ENCODE data around the gene OR2H1. TPM values are rescaled to one million over a fixed set of nuclear protein-coding genes. Genes with fewer than 3 reads are reported as not detected.

Gene OR2H1
- total and polyA plus RNA-seq, 4 experiments from 2014 or later = not detected

- DNase-seq = no peak
- H3K4me3 ChIP-seq (ENCODE audit: low read length in 2 of 2) = no peak overlapping the region
- no peaks in the 10 kb centered on the region for H3K36me3 Mint-ChIP-seq
- H3K27ac Mint-ChIP-seq = no peak overlapping the region
- H3K4me1 ChIP-seq (ENCODE audit: insufficient read depth, low read length) = no peaks in the 10 kb centered on the region
- H3K27me3 Mint-ChIP-seq = peaks cover 13 to 17% of the 10 kb centered on the region in 2 donors
- intact Hi-C loops (cut with micrococcal nuclease) = no loop called here
- H3K36me3 ChIP-seq (ENCODE audit: insufficient read depth, low read length) = no peaks in the 10 kb centered on the region
- no peaks in the 10 kb centered on the region for H3K9me3 ChIP-seq (ENCODE audit: control insufficient read depth in 1 of 2, low read length in 2 of 2)
- H3K27me3 ChIP-seq (ENCODE audit: insufficient read depth, low read length) = no peaks in the 10 kb centered on the region
- H3K4me1 Mint-ChIP-seq = no peaks in the 10 kb centered on the region
- H3K4me3 Mint-ChIP-seq = no peak overlapping the region
- H3K27ac ChIP-seq (ENCODE audit: low read depth, low read length) = no peak overlapping the region
- ChIA-PET CTCF (ENCODE audit: partially characterized antibody) (no interaction called here), POLR2A (ENCODE audit: partially characterized antibody) (no interaction called here)
- peaks cover 0 to 5% (median 2%) of the 10 kb centered on the region in 8 donors for H3K9me3 Mint-ChIP-seq
Observed at GRCh38 chr6:29483186-29483585, 26.2 kb downstream of the OR2H1 start.

GRCh38 chr6:29483735-29484134 is 26.8 kb downstream of the OR2H1 start:
- no peaks in the 10 kb centered on the region for H3K36me3 ChIP-seq (ENCODE audit: insufficient read depth, low read length)
- Mint-ChIP-seq H3K4me1 (no peaks in the 10 kb centered on the region), H3K4me3 (no peak overlapping the region), H3K27ac (no peak overlapping the region), H3K9me3 (peaks cover 0 to 5% (median 2%) of the 10 kb centered on the region in 8 donors), H3K27me3 (peaks cover 13 to 17% of the 10 kb centered on the region in 2 donors), H3K36me3 (no peaks in the 10 kb centered on the region)
- H3K4me1 ChIP-seq (ENCODE audit: insufficient read depth, low read length) = no peaks in the 10 kb centered on the region
- intact Hi-C loops (cut with micrococcal nuclease) = no loop called here
- no peak overlapping the region for H3K27ac ChIP-seq (ENCODE audit: low read depth, low read length)
- no peaks in the 10 kb centered on the region for H3K27me3 ChIP-seq (ENCODE audit: insufficient read depth, low read length)
- ChIA-PET POLR2A (ENCODE audit: partially characterized antibody) (no interaction called here), CTCF (ENCODE audit: partially characterized antibody) (no interaction called here)
- H3K9me3 ChIP-seq (ENCODE audit: control insufficient read depth in 1 of 2, low read length in 2 of 2) = no peaks in the 10 kb centered on the region
- DNase-seq = no peak
- H3K4me3 ChIP-seq (ENCODE audit: low read length in 2 of 2) = no peak overlapping the region

GRCh38 chr6:29486577-29486976 is 29.6 kb downstream of the OR2H1 start:
- DNase-seq = no peak
- Histone ChIP-seq H3K4me1 (ENCODE audit: insufficient read depth, low read length) (no peaks in the 10 kb centered on the region), H3K36me3 (ENCODE audit: insufficient read depth, low read length) (no peaks in the 10 kb centered on the region), H3K9me3 (ENCODE audit: control insufficient read depth in 1 of 2, low read length in 2 of 2) (no peaks in the 10 kb centered on the region), H3K4me3 (ENCODE audit: low read length in 2 of 2) (no peak overlapping the region), H3K27ac (ENCODE audit: low read depth, low read length) (no peak overlapping the region), H3K27me3 (ENCODE audit: insufficient read depth, low read length) (no peaks in the 10 kb centered on the region)
- peaks cover 0 to 5% (median 2%) of the 10 kb centered on the region in 8 donors for H3K9me3 Mint-ChIP-seq
- no peak overlapping the region for H3K27ac Mint-ChIP-seq
- H3K4me1 Mint-ChIP-seq = no peaks in the 10 kb centered on the region
- POLR2A ChIA-PET (ENCODE audit: partially characterized antibody) = no interaction called here
- peaks cover 12 to 20% of the 10 kb centered on the region in 2 donors for H3K27me3 Mint-ChIP-seq
- CTCF ChIA-PET (ENCODE audit: partially characterized antibody) = no interaction called here
- H3K36me3 Mint-ChIP-seq = no peaks in the 10 kb centered on the region
- H3K4me3 Mint-ChIP-seq = no peak overlapping the region
- intact Hi-C loops (cut with micrococcal nuclease) = no loop called here

GRCh38 chr6:29487131-29487530 is 30.2 kb downstream of the OR2H1 start:
- Histone ChIP-seq H3K36me3 (ENCODE audit: insufficient read depth, low read length) (no peaks in the 10 kb centered on the region), H3K9me3 (ENCODE audit: control insufficient read depth in 1 of 2, low read length in 2 of 2) (no peaks in the 10 kb centered on the region), H3K4me3 (ENCODE audit: low read length in 2 of 2) (no peak overlapping the region), H3K27ac (ENCODE audit: low read depth, low read length) (no peak overlapping the region), H3K4me1 (ENCODE audit: insufficient read depth, low read length) (no peaks in the 10 kb centered on the region), H3K27me3 (ENCODE audit: insufficient read depth, low read length) (no peaks in the 10 kb centered on the region)
- Mint-ChIP-seq H3K4me3 (no peak overlapping the region), H3K36me3 (no peaks in the 10 kb centered on the region), H3K27me3 (peaks cover 9 to 20% of the 10 kb centered on the region in 2 donors), H3K4me1 (no peaks in the 10 kb centered on the region), H3K9me3 (peaks cover 0 to 5% (median 0%) of the 10 kb centered on the region in 8 donors), H3K27ac (no peak overlapping the region)
- ChIA-PET CTCF (ENCODE audit: partially characterized antibody) (no interaction called here), POLR2A (ENCODE audit: partially characterized antibody) (no interaction called here)
- intact Hi-C loops (cut with micrococcal nuclease) = no loop called here
- DNase-seq = no peak

GRCh38 chr6:29487660-29488059 is 30.7 kb downstream of the OR2H1 start, which contains the start of gene MAS1L:
Gene MAS1L, minus strand, starts transcription at chr6:29487956. Its CDS starts 54 bp downstream, at chr6:29487902.
- intact Hi-C loops (cut with micrococcal nuclease) = no loop called here
- no peaks in the 10 kb centered on the region for H3K36me3 ChIP-seq (ENCODE audit: insufficient read depth, low read length)
- no peaks in the 10 kb centered on the region for H3K4me1 ChIP-seq (ENCODE audit: insufficient read depth, low read length)
- no peak for DNase-seq
- Mint-ChIP-seq H3K27me3 (peaks cover 9 to 21% of the 10 kb centered on the region in 2 donors), H3K9me3 (peaks cover 0 to 2% (median 0%) of the 10 kb centered on the region in 8 donors), H3K4me1 (no peaks in the 10 kb centered on the region), H3K27ac (no peak within 1 kb of the TSS), H3K36me3 (no peaks in the 10 kb centered on the region), H3K4me3 (no peak within 1 kb of the TSS)
- POLR2A ChIA-PET (ENCODE audit: partially characterized antibody) = no interaction called here
- CTCF ChIA-PET (ENCODE audit: partially characterized antibody) = no interaction called here
- no peak within 1 kb of the TSS for H3K4me3 ChIP-seq (ENCODE audit: low read length in 2 of 2)
- H3K27ac ChIP-seq (ENCODE audit: low read depth, low read length) = no peak within 1 kb of the TSS
- no peaks in the 10 kb centered on the region for H3K27me3 ChIP-seq (ENCODE audit: insufficient read depth, low read length)
- H3K9me3 ChIP-seq (ENCODE audit: control insufficient read depth in 1 of 2, low read length in 2 of 2) = no peaks in the 10 kb centered on the region

- H3K36me3 Mint-ChIP-seq = no peaks in the 10 kb centered on the region
- CTCF ChIA-PET (ENCODE audit: partially characterized antibody) = no interaction called here
Observed at GRCh38 chr6:29488874-29489273, 31.9 kb downstream of the OR2H1 start.

GRCh38 chr6:29489286-29489685 is 32.3 kb downstream of the OR2H1 start:
- Mint-ChIP-seq H3K4me1 (no peaks in the 10 kb centered on the region), H3K36me3 (no peaks in the 10 kb centered on the region), H3K27ac (no peak overlapping the region), H3K9me3 (no peaks in the 10 kb centered on the region), H3K27me3 (peaks cover 9 to 20% of the 10 kb centered on the region in 2 donors), H3K4me3 (no peak overlapping the region)
- no peak for DNase-seq
- Histone ChIP-seq H3K36me3 (ENCODE audit: insufficient read depth, low read length) (no peaks in the 10 kb centered on the region), H3K27me3 (ENCODE audit: insufficient read depth, low read length) (no peaks in the 10 kb centered on the region), H3K4me3 (ENCODE audit: low read length in 2 of 2) (no peak overlapping the region), H3K4me1 (ENCODE audit: insufficient read depth, low read length) (no peaks in the 10 kb centered on the region), H3K9me3 (ENCODE audit: control insufficient read depth in 1 of 2, low read length in 2 of 2) (no peaks in the 10 kb centered on the region), H3K27ac (ENCODE audit: low read depth, low read length) (no peak overlapping the region)
- CTCF ChIA-PET (ENCODE audit: partially characterized antibody) = no interaction called here
- intact Hi-C loops (cut with micrococcal nuclease) = no loop called here
- POLR2A ChIA-PET (ENCODE audit: partially characterized antibody) = no interaction called here

More at GRCh38 chr6:29488874-29489273, 31.9 kb downstream of the OR2H1 start:
- Histone ChIP-seq H3K27me3 (ENCODE audit: insufficient read depth, low read length) (no peaks in the 10 kb centered on the region), H3K36me3 (ENCODE audit: insufficient read depth, low read length) (no peaks in the 10 kb centered on the region), H3K9me3 (ENCODE audit: control insufficient read depth in 1 of 2, low read length in 2 of 2) (no peaks in the 10 kb centered on the region), H3K27ac (ENCODE audit: low read depth, low read length) (no peak overlapping the region), H3K4me1 (ENCODE audit: insufficient read depth, low read length) (no peaks in the 10 kb centered on the region), H3K4me3 (ENCODE audit: low read length in 2 of 2) (no peak overlapping the region)
- H3K27me3 Mint-ChIP-seq = peaks cover 9 to 20% of the 10 kb centered on the region in 2 donors
- no peaks in the 10 kb centered on the region for H3K4me1 Mint-ChIP-seq
- intact Hi-C loops (cut with micrococcal nuclease) = no loop called here
- H3K9me3 Mint-ChIP-seq = no peaks in the 10 kb centered on the region
- H3K4me3 Mint-ChIP-seq = no peak overlapping the region
- no peak overlapping the region for H3K27ac Mint-ChIP-seq
- POLR2A ChIA-PET (ENCODE audit: partially characterized antibody) = no interaction called here
- no peak for DNase-seq

GRCh38 chr6:29490055-29490454 is 33.1 kb downstream of the OR2H1 start:
- H3K9me3 Mint-ChIP-seq = no peaks in the 10 kb centered on the region
- no peaks in the 10 kb centered on the region for H3K36me3 Mint-ChIP-seq
- POLR2A ChIA-PET (ENCODE audit: partially characterized antibody) = no interaction called here
- no peak for DNase-seq
- intact Hi-C loops (cut with micrococcal nuclease) = no loop called here
- H3K4me1 Mint-ChIP-seq = no peaks in the 10 kb centered on the region
- Histone ChIP-seq H3K27ac (ENCODE audit: low read depth, low read length) (no peak overlapping the region), H3K9me3 (ENCODE audit: control insufficient read depth in 1 of 2, low read length in 2 of 2) (no peaks in the 10 kb centered on the region), H3K4me3 (ENCODE audit: low read length in 2 of 2) (no peak overlapping the region), H3K27me3 (ENCODE audit: insufficient read depth, low read length) (no peaks in the 10 kb centered on the region), H3K4me1 (ENCODE audit: insufficient read depth, low read length) (no peaks in the 10 kb centered on the region), H3K36me3 (ENCODE audit: insufficient read depth, low read length) (no peaks in the 10 kb centered on the region)
- no peak overlapping the region for H3K4me3 Mint-ChIP-seq
- H3K27me3 Mint-ChIP-seq = peaks cover 10 to 20% of the 10 kb centered on the region in 2 donors
- no peak overlapping the region for H3K27ac Mint-ChIP-seq
- CTCF ChIA-PET (ENCODE audit: partially characterized antibody) = no interaction called here

Data from CD4-positive, alpha-beta memory T cell (primary cell).